GM23248 (cell line): Measurements from ENCODE around the gene EIF4G1.

Experiments used
- EZH2 ChIP-seq: fragments of 200-600 bp; sonication (generic); IDR thresholded peaks from 2 replicates; pipeline ENCODE4 v1.6.1; 2018; ENCODE audit warnings: antibody characterized with exemption, mild to moderate bottlenecking; ENCODE audit not compliant: insufficient read depth, poor library complexity, severe bottlenecking
- EZH2phosphoT487 ChIP-seq: fragments of 200-600 bp; sonication (generic); IDR thresholded peaks from 2 replicates; pipeline ENCODE4 v1.6.1; 2018; ENCODE audit warnings: antibody characterized with exemption, moderate library complexity, mild to moderate bottlenecking, low read depth; ENCODE audit not compliant: insufficient read depth

- no peak for TF ChIP-seq EZH2
- TF ChIP-seq EZH2phosphoT487: no peak
Measured at GRCh38 chr3:184341925-184342324, 27.5 kb downstream of the EIF4G1 start.
